Progenitor cell of endocrine pancreas (in vitro differentiated cells): Measurements from ENCODE around the gene MYL12A. TPM values are rescaled to one million over a fixed set of nuclear protein-coding genes. Genes with fewer than 3 reads are reported as not detected.

ENCODE experiments used
- DNase-seq: peaks from one replicate; pipeline ENCODE4 v3.0.0; 2021; ENCODE audit warnings: low spot score; ENCODE audit not compliant: unreplicated experiment
- H3K27ac Mint-ChIP-seq: 2 replicates; pipeline ENCODE4 v1.8.0; 2021; ENCODE audit warnings: mild to moderate bottlenecking, moderate library complexity, mixed read lengths
- H3K27me3 Mint-ChIP-seq: 2 replicates; pipeline ENCODE4 v1.8.0; 2021; ENCODE audit warnings: mixed read lengths
- H3K36me3 Mint-ChIP-seq: 2 replicates; pipeline ENCODE4 v1.8.0; 2022; ENCODE audit warnings: mixed read lengths; ENCODE audit not compliant: insufficient read depth
- H3K4me1 Mint-ChIP-seq: 2 replicates; pipeline ENCODE4 v1.8.0; 2021; ENCODE audit warnings: low read depth, mixed read lengths
- H3K4me3 Mint-ChIP-seq: 2 replicates; pipeline ENCODE4 v1.8.0; 2021; ENCODE audit warnings: low read depth, mild to moderate bottlenecking, moderate library complexity, mixed read lengths
- H3K9me3 Mint-ChIP-seq: 2 replicates; pipeline ENCODE4 v1.8.0; 2021; ENCODE audit warnings: low read depth, mixed read lengths
- total RNA-seq: library from RNA; stranded (reverse); gene quantifications from 2 replicates; pipeline ENCODE4 v1.2.1, GENCODE V29; 2021
- TF ChIP-seq, protein P1 (sequence below): fragments of 200-600 bp; sonication (generic); IDR thresholded peaks from one replicate; pipeline ENCODE4 v1.5.0; 2021; ENCODE audit warnings: antibody characterized with exemption, mild to moderate bottlenecking; ENCODE audit not compliant: unreplicated experiment

The MYL12A gene
- total RNA-seq, 1 donor from 2014 or later = 236 TPM

GRCh38 chr18:3304832-3305231, 57.2 kb downstream of the MYL12A start:
- Mint-ChIP-seq H3K36me3 (no peaks in the 10 kb centered on the region), H3K4me1 (no peaks in the 10 kb centered on the region), H3K27me3 (peaks cover 6% of the 10 kb centered on the region), H3K9me3 (peaks cover 7% of the 10 kb centered on the region), H3K4me3 (no peak overlapping the region), H3K27ac (no peak overlapping the region)
- TF ChIP-seq, protein P1, sequence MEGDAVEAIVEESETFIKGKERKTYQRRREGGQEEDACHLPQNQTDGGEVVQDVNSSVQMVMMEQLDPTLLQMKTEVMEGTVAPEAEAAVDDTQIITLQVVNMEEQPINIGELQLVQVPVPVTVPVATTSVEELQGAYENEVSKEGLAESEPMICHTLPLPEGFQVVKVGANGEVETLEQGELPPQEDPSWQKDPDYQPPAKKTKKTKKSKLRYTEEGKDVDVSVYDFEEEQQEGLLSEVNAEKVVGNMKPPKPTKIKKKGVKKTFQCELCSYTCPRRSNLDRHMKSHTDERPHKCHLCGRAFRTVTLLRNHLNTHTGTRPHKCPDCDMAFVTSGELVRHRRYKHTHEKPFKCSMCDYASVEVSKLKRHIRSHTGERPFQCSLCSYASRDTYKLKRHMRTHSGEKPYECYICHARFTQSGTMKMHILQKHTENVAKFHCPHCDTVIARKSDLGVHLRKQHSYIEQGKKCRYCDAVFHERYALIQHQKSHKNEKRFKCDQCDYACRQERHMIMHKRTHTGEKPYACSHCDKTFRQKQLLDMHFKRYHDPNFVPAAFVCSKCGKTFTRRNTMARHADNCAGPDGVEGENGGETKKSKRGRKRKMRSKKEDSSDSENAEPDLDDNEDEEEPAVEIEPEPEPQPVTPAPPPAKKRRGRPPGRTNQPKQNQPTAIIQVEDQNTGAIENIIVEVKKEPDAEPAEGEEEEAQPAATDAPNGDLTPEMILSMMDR = no peak
- DNase-seq = no peak

DNA sequence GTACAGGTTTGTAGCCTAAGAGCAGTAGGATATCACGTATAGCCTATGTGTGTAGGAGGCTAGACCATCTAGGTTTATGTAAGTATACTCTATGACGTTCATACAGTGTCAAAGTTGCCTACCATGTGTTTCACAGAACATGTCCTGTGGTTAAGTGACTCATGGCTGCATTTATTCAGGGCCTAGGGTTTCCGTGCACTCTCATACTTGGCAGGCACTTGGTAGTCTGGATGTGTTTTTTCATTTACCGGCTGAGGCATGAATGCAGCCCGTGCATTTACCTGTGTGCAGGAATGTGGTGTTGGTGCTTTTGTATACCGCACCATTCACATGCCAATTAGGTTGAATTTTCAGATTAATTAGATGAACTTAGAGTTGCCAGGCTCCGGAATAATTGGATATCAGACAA, 57.8 kb downstream of the MYL12A start:
- Mint-ChIP-seq H3K36me3 (no peaks in the 10 kb centered on the region), H3K4me3 (no peak overlapping the region), H3K27ac (no peak overlapping the region)

More for the DNA sequence above, 57.8 kb downstream of the MYL12A start:
- DNase-seq = no peak
- TF ChIP-seq, protein P1 = no peak
- H3K27me3 Mint-ChIP-seq = peaks cover 6% of the 10 kb centered on the region
- peaks cover 7% of the 10 kb centered on the region for H3K9me3 Mint-ChIP-seq
- no peaks in the 10 kb centered on the region for H3K4me1 Mint-ChIP-seq

Other genes starting within 250 kb of the MYL12A start
- 22.8 and 25.9 TPM in 2 replicates for gene LPIN2, start 234.7 kb upstream of the MYL12A start, total RNA-seq
- gene MYOM1, start 27.8 kb upstream of the MYL12A start, total RNA-seq = 1.1 TPM in 2 replicates
- 187 and 193 TPM in 2 replicates for gene MYL12B, start 14.3 kb downstream of the MYL12A start, total RNA-seq
- 111 and 112 TPM in 2 replicates for gene TGIF1, start 202.4 kb downstream of the MYL12A start, total RNA-seq